Type B pancreatic cell (in vitro differentiated cells): ENCODE data around the gene SEC22C. TPM values are rescaled to one million over a fixed set of nuclear protein-coding genes. Genes with fewer than 3 reads are reported as not detected.

Experiments used
- DNase-seq: peaks from one replicate; pipeline ENCODE4 v3.0.0; 2021; ENCODE audit warnings: mixed read lengths; ENCODE audit not compliant: unreplicated experiment; ENCODE audit errors: extremely low spot score
- H3K27ac Mint-ChIP-seq: 2 replicates; pipeline ENCODE4 v1.8.0; 2021; ENCODE audit warnings: mild to moderate bottlenecking, mixed read lengths
- H3K27me3 Mint-ChIP-seq: 2 replicates; pipeline ENCODE4 v1.8.0; 2021; ENCODE audit warnings: mixed read lengths
- H3K36me3 Mint-ChIP-seq: 2 replicates; pipeline ENCODE4 v1.8.0; 2021; ENCODE audit warnings: mixed read lengths
- H3K4me1 Mint-ChIP-seq: one replicate; pipeline ENCODE4 v1.8.0; 2021; ENCODE audit warnings: mixed read lengths; ENCODE audit not compliant: unreplicated experiment
- H3K4me3 Mint-ChIP-seq: 2 replicates; pipeline ENCODE4 v1.8.0; 2021; ENCODE audit warnings: mild to moderate bottlenecking, mixed read lengths
- H3K9me3 Mint-ChIP-seq: 2 replicates; pipeline ENCODE4 v1.8.0; 2021; ENCODE audit warnings: mixed read lengths
- CTCF ChIP-seq: fragments of 200-600 bp; sonication (generic); conservative IDR thresholded peaks from 2 replicates; pipeline ENCODE4 v1.5.0; 2021; ENCODE audit warnings: antibody characterized with exemption, mild to moderate bottlenecking
- total RNA-seq: library from RNA; stranded (reverse); gene quantifications from 2 replicates; pipeline ENCODE4 v1.2.1, GENCODE V29; 2021; ENCODE audit warnings: low replicate concordance

Gene SEC22C
- total RNA-seq, 1 donor from 2014 or later = 38.1 TPM

DNA sequence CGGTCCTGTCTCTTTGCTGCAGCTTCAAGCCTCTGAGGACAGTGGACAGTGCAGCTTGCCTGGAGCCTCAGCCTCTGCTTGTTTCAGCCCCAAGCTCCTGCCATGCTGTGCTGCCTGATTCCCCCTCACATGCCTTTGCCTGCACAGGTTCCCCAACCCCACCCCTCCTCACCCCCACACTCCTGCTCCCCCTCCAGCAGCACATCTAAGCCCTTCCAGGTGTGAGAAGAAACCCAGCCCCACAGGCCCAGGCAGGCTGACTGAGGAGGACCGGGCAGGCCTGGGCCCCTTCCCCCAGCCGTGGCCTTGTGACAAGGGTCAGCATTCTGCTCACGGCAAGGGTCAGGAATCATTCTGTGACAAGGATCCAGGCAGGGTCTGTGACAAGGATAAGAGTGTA lies 56.6 kb downstream of the SEC22C start:
- H3K9me3 Mint-ChIP-seq = no peaks in the 10 kb centered on the region
- no peak overlapping the region for H3K27ac Mint-ChIP-seq
- peaks cover 4% of the 10 kb centered on the region for H3K27me3 Mint-ChIP-seq
- DNase-seq = no peak
- no peaks in the 10 kb centered on the region for H3K4me1 Mint-ChIP-seq
- TF ChIP-seq CTCF = no peak
- H3K36me3 Mint-ChIP-seq = no peaks in the 10 kb centered on the region
- H3K4me3 Mint-ChIP-seq = no peak overlapping the region

- H3K4me1 Mint-ChIP-seq = no peaks in the 10 kb centered on the region
- TF ChIP-seq CTCF = no peak
- H3K27me3 Mint-ChIP-seq = no peaks in the 10 kb centered on the region
These were observed 57.0 kb downstream of the SEC22C start for GRCh38 chr3:42524751-42525150.

GRCh38 chr3:42520906-42521305 lies 60.9 kb downstream of the SEC22C start:
- H3K9me3 Mint-ChIP-seq = no peaks in the 10 kb centered on the region
- no peak overlapping the region for H3K27ac Mint-ChIP-seq

More at GRCh38 chr3:42524751-42525150, 57.0 kb downstream of the SEC22C start:
- H3K4me3 Mint-ChIP-seq = no peak overlapping the region
- no peak for DNase-seq
- H3K9me3 Mint-ChIP-seq = no peaks in the 10 kb centered on the region
- no peaks in the 10 kb centered on the region for H3K36me3 Mint-ChIP-seq
- H3K27ac Mint-ChIP-seq = no peak overlapping the region

GRCh38 chr3:42520336-42520735 lies 61.4 kb downstream of the SEC22C start:
- Mint-ChIP-seq H3K4me3 (no peak overlapping the region), H3K4me1 (no peaks in the 10 kb centered on the region), H3K36me3 (no peaks in the 10 kb centered on the region), H3K9me3 (no peaks in the 10 kb centered on the region), H3K27ac (no peak overlapping the region), H3K27me3 (no peaks in the 10 kb centered on the region)
- TF ChIP-seq CTCF = no peak
- no peak for DNase-seq

More at GRCh38 chr3:42520906-42521305, 60.9 kb downstream of the SEC22C start:
- no peak for DNase-seq
- Mint-ChIP-seq H3K27me3 (no peaks in the 10 kb centered on the region), H3K4me3 (no peak overlapping the region), H3K4me1 (no peaks in the 10 kb centered on the region), H3K36me3 (no peaks in the 10 kb centered on the region)
- no peak for TF ChIP-seq CTCF

DNA sequence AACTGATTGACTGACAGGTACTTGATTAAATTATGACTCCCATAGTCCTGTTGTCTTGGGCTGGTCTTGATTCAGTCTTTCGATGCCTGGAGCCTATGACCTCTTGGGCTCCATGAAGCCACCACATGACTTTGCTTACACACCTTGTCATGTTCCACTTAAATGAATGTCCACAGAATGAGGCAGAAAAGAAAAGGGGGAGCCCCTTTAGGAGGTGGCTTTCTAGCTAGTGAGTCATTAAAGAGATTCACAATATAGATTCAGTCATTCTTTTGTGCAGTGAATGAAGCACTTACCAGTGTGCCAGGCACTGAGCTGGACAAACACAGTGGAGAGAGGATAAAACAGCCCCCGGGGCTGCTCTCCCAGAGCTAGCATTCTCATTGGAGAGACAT lies 62.2 kb downstream of the SEC22C start:
- H3K4me1 Mint-ChIP-seq = no peaks in the 10 kb centered on the region
- no peak for DNase-seq
- no peak overlapping the region for H3K4me3 Mint-ChIP-seq
- no peaks in the 10 kb centered on the region for H3K27me3 Mint-ChIP-seq
- no peaks in the 10 kb centered on the region for H3K36me3 Mint-ChIP-seq
- no peak overlapping the region for H3K27ac Mint-ChIP-seq
- no peaks in the 10 kb centered on the region for H3K9me3 Mint-ChIP-seq
- no peak for TF ChIP-seq CTCF
